ENCODE data around the gene DIDO1.
"Not testable (repeated sequence)": the region's sequence is repeated elsewhere in the genome, so short reads cannot be mapped to it uniquely, and the experiment has no call there.

The DIDO1 gene

DNA sequence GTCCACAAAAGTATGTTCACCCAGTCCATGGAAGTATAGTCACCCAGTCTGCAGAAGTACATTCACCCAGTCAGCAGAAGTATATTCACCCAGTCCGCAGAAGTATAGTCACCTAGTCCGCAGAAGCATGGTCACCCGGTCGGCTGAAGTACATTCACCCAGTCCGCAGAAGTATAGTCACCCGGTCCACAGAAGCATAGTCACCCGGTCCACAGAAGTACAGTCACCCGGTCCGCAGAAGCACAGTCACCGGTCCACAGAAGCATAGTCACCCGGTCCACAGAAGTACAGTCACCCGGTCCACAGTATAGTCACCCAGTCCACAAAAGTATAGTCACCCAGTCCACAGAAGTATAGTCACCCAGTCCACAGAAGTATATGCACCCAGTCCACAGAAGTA is 73.5 kb downstream of the DIDO1 start:
- Histone ChIP-seq H3K4me1 (ENCODE audit: control insufficient read depth, insufficient read depth, low read length) (no peaks in the 10 kb centered on the region), H3K9ac (ENCODE audit: low read length) (no peak overlapping the region), H3K36me3 (ENCODE audit: control insufficient read depth, insufficient read depth, low read length) (no peaks in the 10 kb centered on the region), H3K4me3 (ENCODE audit: low read length) (no peak overlapping the region), H3K9me3 (ENCODE audit: control insufficient read depth, low read length) (no peaks in the 10 kb centered on the region), H3K27me3 (ENCODE audit: control insufficient read depth, insufficient read depth, low read length) (no peaks in the 10 kb centered on the region)

DNA sequence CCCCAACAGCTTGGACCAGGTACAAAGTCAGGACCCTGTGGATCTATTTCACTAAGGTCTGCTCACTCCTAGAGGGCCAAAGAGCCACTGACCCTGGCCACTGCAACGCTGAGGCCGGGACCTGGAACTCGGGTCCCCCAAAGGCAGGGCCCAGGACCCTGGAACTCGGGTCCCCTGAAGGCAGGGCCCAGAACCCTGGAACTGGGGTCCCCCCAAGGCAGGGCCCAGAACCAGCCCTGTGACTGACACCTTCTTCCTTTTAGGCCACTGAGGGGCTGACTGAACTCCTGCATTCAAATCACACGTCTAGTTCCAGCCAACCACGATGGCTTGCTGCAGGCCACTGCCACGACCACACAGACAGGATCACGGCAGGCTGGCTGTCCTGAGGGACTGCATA is 74.1 kb downstream of the DIDO1 start:
- H3K4me1 ChIP-seq (ENCODE audit: control insufficient read depth, insufficient read depth, low read length): no peaks in the 10 kb centered on the region
- no peaks in the 10 kb centered on the region for H3K36me3 ChIP-seq (ENCODE audit: control insufficient read depth, insufficient read depth, low read length)
- no peak overlapping the region for H3K9ac ChIP-seq (ENCODE audit: low read length)
- no peaks in the 10 kb centered on the region for H3K9me3 ChIP-seq (ENCODE audit: control insufficient read depth, low read length)
- H3K4me3 ChIP-seq (ENCODE audit: low read length): no peak overlapping the region
- H3K27me3 ChIP-seq (ENCODE audit: control insufficient read depth, insufficient read depth, low read length): no peaks in the 10 kb centered on the region

DNA sequence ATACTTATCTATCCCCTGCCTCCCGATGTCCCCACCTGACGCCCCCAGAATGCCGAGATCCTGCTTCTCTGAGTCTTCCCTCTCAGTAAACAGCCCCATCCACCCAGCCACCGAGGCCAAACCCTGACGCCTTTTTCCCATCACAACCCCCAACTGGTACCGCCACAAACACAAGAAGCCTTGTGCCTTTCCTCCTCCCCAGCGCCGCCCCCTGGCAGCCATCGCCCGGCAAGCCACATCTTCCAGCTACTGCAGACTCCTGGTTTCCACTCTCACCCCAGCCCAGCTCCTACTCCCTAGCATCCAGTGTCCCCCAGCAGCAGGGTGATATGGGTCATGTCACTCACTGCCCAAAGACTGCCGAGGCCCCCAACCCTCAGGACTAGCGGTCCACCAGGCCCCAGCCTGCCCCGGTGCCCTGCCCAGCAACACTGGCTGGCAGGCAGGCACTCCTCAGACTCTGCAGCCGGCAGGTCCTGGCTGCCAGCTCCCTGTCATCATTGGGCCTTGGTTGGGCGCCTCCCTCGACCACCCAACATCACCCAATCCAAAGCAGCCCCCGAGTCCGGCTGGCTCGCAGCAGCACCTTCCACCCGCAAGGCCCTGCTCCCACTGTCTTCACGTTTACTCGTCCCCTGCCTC is 75.9 kb downstream of the DIDO1 start:
- Histone ChIP-seq H3K4me1 (ENCODE audit: control insufficient read depth, insufficient read depth, low read length) (no peaks in the 10 kb centered on the region), H3K4me3 (ENCODE audit: low read length) (no peak overlapping the region), H3K36me3 (ENCODE audit: control insufficient read depth, insufficient read depth, low read length) (no peaks in the 10 kb centered on the region), H3K9ac (ENCODE audit: low read length) (no peak overlapping the region), H3K9me3 (ENCODE audit: control insufficient read depth, low read length) (no peaks in the 10 kb centered on the region), H3K27me3 (ENCODE audit: control insufficient read depth, insufficient read depth, low read length) (no peaks in the 10 kb centered on the region)

DNA sequence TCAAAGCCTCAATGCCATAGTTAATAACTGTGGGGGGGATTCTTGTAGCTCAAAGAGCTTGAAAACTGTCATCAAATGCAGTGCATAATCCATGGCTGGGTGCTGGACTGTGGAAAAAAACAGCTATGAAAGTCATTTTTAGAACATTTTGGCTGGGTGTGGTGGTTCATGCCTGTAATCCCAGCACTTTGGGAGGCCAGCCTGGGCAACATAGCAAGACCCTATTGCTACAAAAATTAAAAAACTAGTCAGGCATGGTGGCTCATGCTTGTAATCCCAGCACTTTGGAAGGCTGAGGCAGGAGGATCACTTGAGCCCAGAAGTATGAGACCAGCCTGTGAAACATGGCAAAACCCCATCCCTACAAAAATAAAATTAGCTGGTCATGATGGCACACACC is 76.9 kb downstream of the DIDO1 start:
- Histone ChIP-seq H3K4me1 (ENCODE audit: control insufficient read depth, insufficient read depth, low read length) (no peaks in the 10 kb centered on the region), H3K36me3 (ENCODE audit: control insufficient read depth, insufficient read depth, low read length) (no peaks in the 10 kb centered on the region), H3K9ac (ENCODE audit: low read length) (no peak overlapping the region), H3K9me3 (ENCODE audit: control insufficient read depth, low read length) (no peaks in the 10 kb centered on the region), H3K4me3 (ENCODE audit: low read length) (no peak overlapping the region), H3K27me3 (ENCODE audit: control insufficient read depth, insufficient read depth, low read length) (no peaks in the 10 kb centered on the region)

DNA sequence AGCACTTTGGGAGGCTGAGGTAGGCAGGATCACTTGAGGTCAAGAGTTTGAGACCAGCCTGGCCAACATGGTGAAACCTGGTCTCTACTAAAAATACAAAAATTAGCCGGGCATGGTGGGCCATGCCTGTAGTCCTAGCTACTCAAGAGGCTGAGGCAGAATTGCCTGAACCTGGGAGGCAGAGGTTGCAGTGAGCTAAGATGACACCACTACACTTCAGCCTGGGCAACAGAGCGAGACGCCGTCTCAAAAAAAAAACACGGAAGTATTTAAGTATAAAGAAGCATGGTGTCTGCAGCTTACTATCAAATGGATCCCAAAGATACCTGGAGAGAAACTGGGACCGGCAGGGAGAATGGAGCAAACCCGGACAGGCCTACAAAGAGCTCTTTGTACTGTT is 77.4 kb downstream of the DIDO1 start:
- not testable (repeated sequence) for H3K4me1 ChIP-seq (ENCODE audit: control insufficient read depth, insufficient read depth, low read length); H3K27me3 ChIP-seq (ENCODE audit: control insufficient read depth, insufficient read depth, low read length); H3K36me3 ChIP-seq (ENCODE audit: control insufficient read depth, insufficient read depth, low read length); H3K9me3 ChIP-seq (ENCODE audit: control insufficient read depth, low read length); H3K9ac ChIP-seq (ENCODE audit: low read length); H3K4me3 ChIP-seq (ENCODE audit: low read length)

DNA sequence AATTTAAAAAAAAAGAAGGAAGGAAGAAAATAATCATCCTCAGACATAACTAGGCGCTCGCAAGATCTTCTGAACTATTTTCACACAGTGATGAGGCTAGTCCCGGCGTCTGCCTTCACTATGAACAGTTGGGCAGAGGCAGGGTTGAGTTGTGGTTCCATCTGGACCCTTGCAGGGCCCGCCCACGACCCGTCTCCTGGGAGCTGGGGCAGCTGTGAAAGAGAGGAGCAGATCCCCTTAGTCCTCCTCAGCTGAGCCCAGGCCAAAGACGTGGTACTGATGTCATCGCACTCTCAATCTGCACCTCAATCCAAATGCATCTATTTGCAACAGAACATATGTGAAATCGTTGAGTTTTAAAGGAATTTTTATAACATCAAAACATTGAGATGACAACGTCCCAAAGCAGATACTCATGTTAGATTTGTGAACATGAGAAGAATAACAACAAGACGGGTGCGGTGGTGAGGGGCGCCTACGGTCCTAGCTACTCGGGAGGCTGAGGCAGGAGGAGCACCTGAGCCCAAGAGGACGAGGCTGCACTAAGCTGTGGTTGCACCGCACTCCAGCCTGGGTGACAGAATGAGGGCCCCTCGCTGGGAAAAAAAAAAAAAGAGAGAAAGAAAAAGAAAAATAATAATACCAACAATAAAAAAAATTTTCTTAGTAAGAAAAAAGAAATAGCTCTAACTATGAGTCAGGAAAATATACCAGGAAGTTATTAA is 80.0 kb downstream of the DIDO1 start:
- Histone ChIP-seq H3K9ac (ENCODE audit: low read length) (no peak overlapping the region), H3K4me1 (ENCODE audit: control insufficient read depth, insufficient read depth, low read length) (no peaks in the 10 kb centered on the region), H3K36me3 (ENCODE audit: control insufficient read depth, insufficient read depth, low read length) (no peaks in the 10 kb centered on the region), H3K4me3 (ENCODE audit: low read length) (no peak overlapping the region), H3K27me3 (ENCODE audit: control insufficient read depth, insufficient read depth, low read length) (no peaks in the 10 kb centered on the region), H3K9me3 (ENCODE audit: control insufficient read depth, low read length) (no peaks in the 10 kb centered on the region)

DNA sequence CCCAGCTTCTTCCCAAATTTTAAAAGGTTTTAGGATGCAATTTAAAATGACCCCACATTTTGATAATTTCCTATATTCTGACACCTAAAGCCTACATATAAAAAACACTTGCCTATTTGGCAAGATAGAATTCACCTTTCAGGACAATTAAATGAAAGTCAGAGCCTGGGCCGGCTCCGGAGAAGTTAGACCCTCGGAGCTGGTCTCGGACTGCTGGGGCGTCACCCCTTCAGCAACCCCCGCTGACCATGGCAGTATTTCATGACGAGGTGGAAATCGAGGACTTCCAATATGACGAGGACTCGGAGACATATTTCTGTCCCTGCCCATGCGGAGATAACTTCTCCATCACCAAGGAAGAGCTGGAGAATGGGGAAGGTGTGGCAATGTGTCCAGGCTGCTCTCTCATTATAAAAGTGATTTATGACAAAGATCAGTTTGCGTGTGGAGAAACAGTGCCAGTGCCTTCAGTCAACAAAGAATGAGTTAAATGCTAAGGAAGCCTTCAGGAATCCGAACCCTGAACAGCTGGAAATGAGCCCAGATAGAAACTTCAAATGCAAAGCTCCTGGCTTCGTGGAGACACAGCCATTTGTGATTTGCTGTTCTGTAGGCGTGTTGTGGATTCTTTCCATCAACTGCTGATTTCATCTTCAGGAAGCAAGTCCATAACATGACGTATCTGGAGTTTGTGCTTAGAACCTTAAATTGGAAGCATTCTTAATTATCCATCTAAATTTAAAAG is 80.7 kb downstream of the DIDO1 start:
- Histone ChIP-seq H3K4me3 (ENCODE audit: low read length) (no peak overlapping the region), H3K36me3 (ENCODE audit: control insufficient read depth, insufficient read depth, low read length) (no peaks in the 10 kb centered on the region), H3K27me3 (ENCODE audit: control insufficient read depth, insufficient read depth, low read length) (no peaks in the 10 kb centered on the region), H3K9me3 (ENCODE audit: control insufficient read depth, low read length) (no peaks in the 10 kb centered on the region), H3K9ac (ENCODE audit: low read length) (no peak overlapping the region), H3K4me1 (ENCODE audit: control insufficient read depth, insufficient read depth, low read length) (no peaks in the 10 kb centered on the region)

DNA sequence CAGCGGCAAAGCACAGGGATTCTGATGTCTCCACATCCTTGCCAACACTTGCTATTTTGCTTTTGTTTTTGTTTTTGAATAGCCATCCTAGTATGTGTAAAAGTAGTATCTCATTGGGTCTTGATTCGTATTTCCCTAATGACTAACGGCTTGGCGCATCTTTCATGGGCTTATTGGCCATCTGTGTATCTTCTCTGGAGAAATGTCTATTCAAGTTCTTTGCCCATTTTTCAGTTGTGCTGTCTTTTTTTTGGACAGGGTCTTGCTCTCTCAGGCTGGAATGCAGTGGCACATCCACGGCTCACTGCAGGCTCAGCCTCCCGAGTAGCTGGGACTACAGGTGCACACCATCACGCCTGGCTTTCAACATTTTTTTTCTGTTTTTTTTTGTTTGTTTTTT is 82.1 kb downstream of the DIDO1 start:
- H3K9me3 ChIP-seq (ENCODE audit: control insufficient read depth, low read length): no peaks in the 10 kb centered on the region
- H3K4me3 ChIP-seq (ENCODE audit: low read length): no peak overlapping the region
- no peaks in the 10 kb centered on the region for H3K4me1 ChIP-seq (ENCODE audit: control insufficient read depth, insufficient read depth, low read length)
- H3K27me3 ChIP-seq (ENCODE audit: control insufficient read depth, insufficient read depth, low read length): no peaks in the 10 kb centered on the region
- no peaks in the 10 kb centered on the region for H3K36me3 ChIP-seq (ENCODE audit: control insufficient read depth, insufficient read depth, low read length)
- no peak overlapping the region for H3K9ac ChIP-seq (ENCODE audit: low read length)

DNA sequence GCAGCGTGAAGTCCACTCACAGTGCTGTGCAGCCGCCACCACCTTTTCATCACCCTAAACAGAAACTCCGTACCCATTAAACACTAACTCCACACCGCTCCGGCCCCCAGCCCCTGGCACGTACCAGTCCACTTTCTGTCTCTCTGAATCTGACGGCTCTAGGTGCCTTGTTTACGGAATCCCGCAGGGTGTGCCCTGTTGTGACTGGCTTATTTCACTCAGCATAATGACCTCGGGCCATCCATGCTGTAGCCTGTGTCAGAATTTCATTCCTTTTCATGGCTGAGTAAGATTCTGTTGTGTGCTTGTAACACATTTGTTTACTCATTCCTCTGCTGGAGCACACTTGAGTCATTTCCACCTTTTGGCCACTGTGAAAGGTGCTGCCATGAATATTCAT is 82.6 kb downstream of the DIDO1 start:
- no peaks in the 10 kb centered on the region for H3K27me3 ChIP-seq (ENCODE audit: control insufficient read depth, insufficient read depth, low read length)
- H3K9ac ChIP-seq (ENCODE audit: low read length): no peak overlapping the region
- H3K36me3 ChIP-seq (ENCODE audit: control insufficient read depth, insufficient read depth, low read length): no peaks in the 10 kb centered on the region
- no peak overlapping the region for H3K4me3 ChIP-seq (ENCODE audit: low read length)
- no peaks in the 10 kb centered on the region for H3K4me1 ChIP-seq (ENCODE audit: control insufficient read depth, insufficient read depth, low read length)
- no peaks in the 10 kb centered on the region for H3K9me3 ChIP-seq (ENCODE audit: control insufficient read depth, low read length)

DNA sequence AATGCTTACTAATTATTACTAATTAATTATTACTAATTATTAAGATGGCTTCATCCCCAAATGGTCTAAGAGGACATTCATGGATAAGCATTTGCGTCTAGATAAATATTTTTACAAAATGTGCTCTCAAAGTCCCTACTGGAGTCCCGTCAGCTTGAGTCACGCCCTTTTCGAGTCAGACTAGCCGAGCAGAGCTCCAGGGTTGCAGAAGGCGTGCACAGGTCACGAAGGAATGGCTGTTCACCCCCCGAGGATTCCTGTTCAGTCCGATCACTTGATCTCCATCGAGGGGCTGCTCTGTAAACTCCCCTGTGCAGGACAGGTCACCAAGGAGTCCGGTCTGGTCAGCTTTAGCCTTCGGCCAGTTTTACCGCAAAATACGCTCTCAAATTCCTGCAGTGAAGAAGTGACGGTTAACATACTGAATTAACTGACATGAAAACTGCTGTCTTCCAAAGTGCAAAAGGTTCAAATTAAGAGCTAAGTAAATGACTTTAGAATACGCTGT is 84.5 kb downstream of the DIDO1 start:
- H3K4me1 ChIP-seq (ENCODE audit: control insufficient read depth, insufficient read depth, low read length): no peaks in the 10 kb centered on the region
- H3K9ac ChIP-seq (ENCODE audit: low read length): no peak overlapping the region

DNA sequence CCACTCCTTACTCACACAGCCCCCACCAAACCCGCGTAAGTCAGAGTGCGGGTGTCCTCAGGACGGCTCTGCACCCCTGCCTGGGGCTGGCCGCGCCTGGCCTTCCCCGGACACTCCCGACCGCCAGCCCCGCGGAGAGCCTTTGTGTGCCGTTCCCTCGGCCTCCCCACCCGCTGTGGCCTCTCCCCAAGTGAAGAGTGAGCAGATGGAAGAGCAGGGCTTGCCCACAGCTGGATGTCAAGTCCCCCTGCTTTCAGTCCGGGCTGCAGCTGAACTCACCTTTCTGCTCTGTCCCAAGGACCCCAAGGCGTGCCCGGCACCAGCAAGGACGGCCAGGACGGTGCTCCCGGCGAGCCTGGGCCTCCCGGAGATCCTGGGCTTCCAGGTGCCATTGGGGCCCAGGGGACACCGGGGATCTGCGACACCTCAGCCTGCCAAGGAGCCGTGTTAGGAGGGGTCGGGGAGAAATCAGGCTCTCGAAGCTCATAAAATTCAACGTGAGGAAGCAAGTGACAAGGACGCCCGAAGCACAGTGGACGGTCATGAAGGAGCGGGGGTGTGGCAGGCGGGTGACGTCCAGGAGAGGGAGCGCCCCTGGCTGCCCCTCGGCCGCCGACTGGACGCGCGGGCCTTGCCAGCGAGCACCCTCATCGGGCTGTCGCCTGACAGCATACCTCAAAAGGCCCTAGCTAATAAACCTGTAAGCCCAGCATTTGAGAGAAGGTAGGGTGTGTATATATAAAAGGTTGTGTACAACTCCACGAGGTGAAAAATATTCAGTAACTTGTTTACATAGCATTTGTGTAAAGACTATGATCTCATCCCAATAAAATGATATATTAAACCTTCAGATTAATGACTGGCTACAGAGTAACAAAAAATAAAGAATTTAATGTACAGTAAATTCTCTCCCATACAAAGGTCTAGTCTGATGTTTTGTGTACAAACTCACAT is 85.8 kb downstream of the DIDO1 start:
- H3K9me3 ChIP-seq (ENCODE audit: control insufficient read depth, low read length): no peaks in the 10 kb centered on the region
- no peaks in the 10 kb centered on the region for H3K4me1 ChIP-seq (ENCODE audit: control insufficient read depth, insufficient read depth, low read length)
- no peak overlapping the region for H3K9ac ChIP-seq (ENCODE audit: low read length)
- no peak overlapping the region for H3K4me3 ChIP-seq (ENCODE audit: low read length)
- H3K36me3 ChIP-seq (ENCODE audit: control insufficient read depth, insufficient read depth, low read length): no peaks in the 10 kb centered on the region
- H3K27me3 ChIP-seq (ENCODE audit: control insufficient read depth, insufficient read depth, low read length): no peaks in the 10 kb centered on the region

More for the DNA sequence above, 84.5 kb downstream of the DIDO1 start:
- no peaks in the 10 kb centered on the region for H3K36me3 ChIP-seq (ENCODE audit: control insufficient read depth, insufficient read depth, low read length)
- H3K4me3 ChIP-seq (ENCODE audit: low read length): no peak overlapping the region
- no peaks in the 10 kb centered on the region for H3K27me3 ChIP-seq (ENCODE audit: control insufficient read depth, insufficient read depth, low read length)
- no peaks in the 10 kb centered on the region for H3K9me3 ChIP-seq (ENCODE audit: control insufficient read depth, low read length)

Data from mucosa of stomach (tissue), 1 donor.